G401 (cell line): ENCODE measurements around the gene GOLGA1. TPM values are rescaled to one million over a fixed set of nuclear protein-coding genes. Genes with fewer than 3 reads are reported as not detected.
"Not testable (repeated sequence)": the region's sequence is repeated elsewhere in the genome, so short reads cannot be mapped to it uniquely, and the experiment has no call there.

Source experiments
- DNase-seq: peaks from one replicate; pipeline ENCODE4 v3.0.0-alpha.2; 2015; ENCODE audit warnings: low spot score
- in situ Hi-C: cut with HindIII; loops from 2 replicates; pipeline ENCODE4 v1.10.0; 2016; ENCODE audit warnings: low sequenced_read_pairs, mixed read lengths
- total RNA-seq: library from RNA; depleted of rRNA; stranded (reverse); fragments of >200 nt; shearing (Covaris generic); gene quantifications from 2 replicates; pipeline ENCODE4 v1.2.3, GENCODE V29; 2014

GOLGA1 gene
- total RNA-seq, 1 experiment from 2014 or later: 10.8 TPM

DNA sequence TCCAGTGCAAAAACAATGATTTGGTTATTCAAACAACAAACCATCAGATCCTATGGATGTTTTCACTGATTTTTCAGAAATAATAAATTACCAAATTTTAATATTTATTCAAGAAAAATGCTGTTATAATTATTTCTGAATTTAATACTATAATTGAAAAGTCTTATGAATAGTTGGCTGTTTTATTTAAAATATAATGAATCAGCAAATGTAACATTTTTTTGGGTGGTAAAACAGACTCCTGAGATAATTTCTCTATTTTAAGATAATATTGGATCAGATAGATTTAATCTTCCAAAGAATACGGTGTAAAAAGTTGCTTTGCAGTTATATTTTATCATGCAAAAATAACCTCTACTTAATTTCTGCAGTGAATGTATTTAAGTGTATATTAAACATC lies 5.3 kb upstream of the GOLGA1 start:
- in situ Hi-C loops: no loop called here

DNA sequence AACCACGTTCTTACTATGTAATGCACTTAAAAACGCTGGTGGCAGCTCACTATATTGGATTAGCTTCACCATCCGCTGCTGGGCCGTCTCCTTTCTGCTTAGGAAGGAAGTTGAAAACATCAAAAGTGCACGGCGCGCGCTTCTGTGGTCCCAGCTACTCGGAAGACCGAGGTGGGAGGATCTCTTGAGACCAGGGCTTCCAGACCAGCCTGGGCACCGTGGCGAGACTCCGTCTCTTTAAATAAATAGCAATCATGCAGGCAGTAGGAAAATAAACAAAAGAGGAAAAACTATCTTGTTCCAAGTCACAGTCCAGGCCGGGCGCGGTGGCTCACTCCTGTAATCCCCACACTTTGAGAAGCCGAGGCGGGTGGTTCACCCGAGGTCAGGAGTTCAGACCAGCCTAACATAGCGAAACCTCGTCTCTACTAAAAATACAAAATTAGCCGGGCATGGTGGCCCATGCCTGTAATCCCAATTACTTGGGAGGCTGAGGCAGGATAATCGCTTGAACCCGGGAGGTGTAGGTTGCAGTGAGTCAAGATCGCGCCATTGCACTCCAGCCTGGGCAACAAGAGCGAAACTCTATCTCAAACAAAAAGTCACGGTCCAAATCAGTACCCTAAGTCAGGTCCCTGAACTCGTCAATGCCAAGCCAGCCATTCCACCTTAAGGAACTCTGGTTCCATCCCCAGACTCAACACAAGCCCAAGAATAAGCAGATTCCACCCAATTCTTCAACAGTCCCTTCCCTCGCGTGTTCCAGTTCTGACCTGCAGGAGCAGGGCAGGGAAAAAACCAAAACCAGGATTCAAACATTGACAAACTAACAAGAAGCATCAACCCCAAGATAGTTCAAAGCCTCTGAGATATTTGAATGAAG lies 1.0 kb upstream of the GOLGA1 start:
- in situ Hi-C loops: no loop called here

More for the DNA sequence above, 5.3 kb upstream of the GOLGA1 start:
- DNase-seq: no peak

DNA sequence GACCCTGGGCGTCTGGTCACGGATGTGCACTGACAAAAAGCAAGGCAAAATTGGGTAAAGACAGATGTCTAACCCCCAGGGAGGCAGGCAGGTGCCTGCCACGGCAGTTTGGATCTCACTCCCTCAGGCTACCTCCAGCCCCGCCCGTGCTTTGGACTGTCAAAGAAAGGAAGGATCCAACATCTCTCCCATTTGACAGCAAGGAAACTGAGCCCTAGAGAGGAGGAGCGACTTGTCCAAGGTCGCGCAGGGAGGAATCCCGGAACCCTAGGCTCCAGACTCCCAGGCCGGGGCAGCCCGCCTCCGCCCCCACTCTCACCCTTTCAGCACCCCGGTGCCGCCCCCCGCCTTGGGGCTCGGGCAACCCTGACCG lies 376 bp downstream of the GOLGA1 start:
- DNase-seq: no peak
- in situ Hi-C loops: no loop called here

More for the DNA sequence above, 1.0 kb upstream of the GOLGA1 start:
- peak; percentile 60 for DNase-seq

DNA sequence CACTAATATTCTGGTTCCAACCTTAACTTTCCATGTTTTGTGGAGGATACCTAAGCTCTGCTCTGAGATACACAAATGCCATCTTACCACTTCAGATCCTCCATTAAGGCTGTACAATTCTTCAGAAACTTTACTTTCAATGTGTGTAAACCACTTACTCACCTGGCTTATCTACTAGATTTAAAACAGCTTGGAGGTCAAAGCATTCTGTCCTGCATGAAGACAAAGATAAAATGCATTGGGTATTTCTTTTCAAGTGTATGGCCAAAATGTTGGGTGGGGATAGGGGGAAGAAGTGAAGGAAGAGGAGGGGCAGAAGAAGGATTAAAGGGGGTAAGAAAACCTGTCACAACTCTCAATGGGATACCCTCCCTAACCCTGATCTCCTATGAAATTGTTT lies 939 bp downstream of the GOLGA1 start:
- DNase-seq: peak; percentile 8
- in situ Hi-C loops: no loop called here

DNA sequence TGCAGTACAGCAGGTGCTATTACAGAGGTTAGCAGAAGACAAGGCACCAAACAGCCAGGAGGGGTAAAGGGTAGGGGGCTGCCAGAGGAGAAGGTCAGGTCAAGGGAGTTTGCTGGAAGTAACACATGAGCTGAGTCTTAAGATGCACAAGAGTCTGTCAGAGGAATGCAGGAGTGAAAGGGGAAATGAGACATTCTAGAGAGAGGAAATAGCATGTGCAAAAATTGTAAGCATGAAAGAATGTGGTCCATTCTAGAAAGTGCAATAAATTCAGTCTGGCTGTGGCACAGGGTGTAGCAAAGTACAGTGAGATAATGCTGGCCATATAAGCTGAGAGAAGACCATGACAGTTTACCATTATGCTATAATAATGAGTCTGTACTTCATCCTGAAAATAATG lies 6.6 kb downstream of the GOLGA1 start:
- no peak for DNase-seq
- in situ Hi-C loops: no loop called here

DNA sequence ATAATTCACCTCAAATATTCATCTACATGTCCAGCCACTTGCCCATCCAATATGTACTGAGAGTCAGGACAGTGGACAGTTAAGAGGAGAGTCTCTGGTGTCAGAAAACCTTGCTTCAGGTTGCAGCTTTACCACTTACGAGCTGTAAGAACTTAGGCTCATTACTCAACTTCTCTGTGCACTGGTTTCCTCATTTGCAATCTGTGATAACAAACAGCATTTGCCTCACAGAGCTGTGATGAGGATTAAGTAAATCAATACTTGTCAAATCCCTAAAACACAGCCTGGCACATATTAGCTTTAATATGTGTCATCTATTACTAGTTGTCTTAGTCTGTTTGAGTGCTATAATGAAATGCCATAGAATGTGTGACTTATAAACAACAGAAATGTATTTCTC lies 8.6 kb downstream of the GOLGA1 start:
- in situ Hi-C loops: no loop called here
- no peak for DNase-seq

DNA sequence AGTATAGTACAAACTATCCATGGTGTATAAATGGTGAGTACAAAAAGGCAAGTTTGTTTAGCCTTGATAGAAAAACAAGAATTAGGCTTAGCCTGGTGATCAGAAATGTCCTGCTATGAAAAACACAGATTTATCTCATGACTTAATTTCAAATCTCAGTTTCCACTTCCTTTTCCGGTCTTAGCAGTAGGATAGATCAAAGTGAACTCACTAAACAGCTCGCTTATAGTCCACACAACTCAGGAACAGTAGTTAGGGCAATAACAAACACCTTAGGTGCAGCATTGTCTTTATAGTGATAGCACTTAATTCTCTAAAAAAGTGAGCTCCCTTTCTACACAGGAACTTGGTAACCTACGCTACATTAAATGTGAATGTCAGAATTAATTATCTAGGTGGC lies 11.4 kb downstream of the GOLGA1 start:
- in situ Hi-C loops: no loop called here
- no peak for DNase-seq

DNA sequence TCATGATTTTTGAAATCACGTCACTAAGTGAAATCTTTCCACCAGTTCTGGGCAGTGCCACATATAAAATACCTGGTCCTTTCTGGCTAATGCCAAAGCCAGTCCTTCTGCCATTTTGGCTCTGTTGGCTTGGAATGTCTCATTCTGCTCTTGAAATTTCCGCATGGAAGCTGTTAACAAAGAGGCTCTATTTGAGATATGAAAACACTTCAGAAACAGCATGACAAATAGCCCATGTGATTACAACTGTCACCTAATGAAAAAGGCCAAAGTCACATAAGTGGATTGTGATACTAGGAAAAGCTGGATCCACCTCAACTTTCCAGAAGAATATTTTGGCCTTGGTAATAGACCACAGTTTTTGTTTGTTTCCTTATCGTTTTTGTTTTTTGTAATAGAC lies 12.8 kb downstream of the GOLGA1 start:
- in situ Hi-C loops: no loop called here
- no peak for DNase-seq

DNA sequence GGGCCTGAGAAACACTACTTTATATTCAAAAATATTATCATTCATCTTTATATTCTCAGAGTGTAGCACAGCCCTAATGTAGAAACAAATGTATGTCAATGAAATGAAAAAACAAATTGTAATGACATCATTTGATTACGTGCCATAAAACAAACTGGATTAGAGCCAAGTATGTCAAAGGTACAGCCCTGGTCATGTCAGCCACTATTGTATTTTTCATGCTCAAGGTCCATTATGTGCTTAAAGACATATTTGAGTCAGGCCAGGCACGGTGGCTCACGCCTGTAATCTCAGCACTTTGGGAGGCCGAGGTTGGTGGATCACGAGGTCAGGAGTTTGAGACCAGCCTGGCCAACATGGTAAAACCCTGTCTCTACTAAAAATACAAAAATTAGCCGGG lies 20.5 kb downstream of the GOLGA1 start:
- DNase-seq, in situ Hi-C loops: not testable (repeated sequence)

DNA sequence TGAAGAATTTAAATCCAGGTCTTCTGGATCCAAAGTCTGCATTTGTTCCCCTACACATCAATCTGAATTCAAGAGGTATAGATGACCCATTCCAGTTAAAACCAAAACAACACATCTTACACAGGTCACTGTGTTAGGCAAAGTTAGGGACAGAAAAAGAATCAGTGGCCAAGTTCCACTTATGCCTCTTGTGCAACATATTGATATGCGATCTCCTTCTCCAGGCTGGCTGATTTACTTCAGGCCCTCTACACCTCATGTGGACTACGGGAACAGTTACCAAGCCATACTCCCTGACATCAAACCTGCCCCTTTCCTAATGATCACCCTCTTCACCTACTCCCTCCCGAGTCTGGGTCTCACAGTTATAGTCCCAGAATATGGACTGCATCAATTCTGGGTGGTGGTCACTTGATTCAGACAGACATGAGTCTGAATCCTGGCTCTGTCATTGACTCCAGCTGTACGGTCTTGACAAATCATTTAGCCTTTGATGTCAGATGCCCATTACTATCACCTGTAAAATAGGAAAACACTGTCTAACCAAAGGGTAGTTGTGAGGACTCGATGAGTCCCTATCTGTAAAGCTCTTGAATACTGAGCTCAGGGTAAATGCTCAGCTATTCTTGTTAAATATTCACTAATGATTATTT lies 26.0 kb downstream of the GOLGA1 start:
- DNase-seq: no peak
- in situ Hi-C loops: no loop called here

DNA sequence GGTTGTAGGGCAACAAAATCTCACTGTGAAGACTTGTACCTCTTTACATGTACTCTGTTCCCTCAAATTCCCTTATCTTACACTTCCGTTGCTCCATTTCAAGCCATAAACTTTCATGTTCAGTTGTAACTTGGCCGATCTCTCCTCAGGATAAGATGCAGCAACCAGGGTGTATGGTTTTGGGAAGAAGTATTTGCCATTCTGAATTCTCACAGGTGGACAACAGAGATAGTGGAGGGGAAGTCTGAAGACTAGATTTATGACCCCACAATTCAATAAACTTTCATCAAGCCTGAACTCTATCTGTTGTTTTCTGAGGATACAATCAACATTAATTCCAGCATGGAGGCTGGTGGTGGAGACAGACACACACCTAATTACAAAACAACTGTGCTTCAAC lies 27.5 kb downstream of the GOLGA1 start:
- no peak for DNase-seq
- in situ Hi-C loops: no loop called here

DNA sequence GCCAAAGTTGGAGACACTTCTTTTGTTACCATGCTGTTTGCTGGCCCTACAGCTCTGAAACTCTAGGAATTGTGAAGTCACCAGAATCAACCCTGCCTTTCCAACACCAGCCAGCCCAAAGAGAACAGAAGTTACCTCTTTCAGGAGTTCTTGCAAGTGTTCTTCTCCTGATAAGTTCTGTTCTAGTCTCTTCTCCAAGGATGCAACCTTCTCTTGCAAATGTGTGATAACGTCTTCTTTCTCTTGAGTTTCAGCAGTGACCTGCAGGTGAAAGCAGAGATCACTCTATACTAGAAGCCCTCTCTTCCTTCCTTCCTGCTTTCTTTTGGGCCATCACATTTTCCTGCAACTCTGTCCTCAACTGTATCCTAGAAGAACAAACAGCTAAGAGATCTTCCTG lies 29.1 kb downstream of the GOLGA1 start:
- in situ Hi-C loops: no loop called here
- DNase-seq: no peak

DNA sequence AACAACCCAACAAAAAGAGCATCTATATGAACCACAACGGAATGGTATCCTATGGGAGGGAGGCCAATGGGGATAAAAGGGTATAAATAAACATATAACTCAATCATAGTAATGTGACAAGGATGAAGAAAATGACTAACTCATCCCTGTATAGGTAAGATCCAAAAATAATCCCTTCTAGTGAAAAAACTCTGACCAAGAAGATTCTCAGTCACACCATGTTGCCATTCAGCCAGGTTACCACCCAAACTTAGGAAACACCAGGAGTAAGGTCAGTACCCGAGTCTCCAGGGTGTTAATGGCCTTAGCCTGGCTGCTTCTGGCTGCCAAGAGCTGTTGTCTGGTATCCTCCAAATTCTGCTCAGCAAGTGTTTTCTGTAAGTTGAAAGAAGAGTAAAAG lies 32.8 kb downstream of the GOLGA1 start:
- no peak for DNase-seq
- in situ Hi-C loops: no loop called here

DNA sequence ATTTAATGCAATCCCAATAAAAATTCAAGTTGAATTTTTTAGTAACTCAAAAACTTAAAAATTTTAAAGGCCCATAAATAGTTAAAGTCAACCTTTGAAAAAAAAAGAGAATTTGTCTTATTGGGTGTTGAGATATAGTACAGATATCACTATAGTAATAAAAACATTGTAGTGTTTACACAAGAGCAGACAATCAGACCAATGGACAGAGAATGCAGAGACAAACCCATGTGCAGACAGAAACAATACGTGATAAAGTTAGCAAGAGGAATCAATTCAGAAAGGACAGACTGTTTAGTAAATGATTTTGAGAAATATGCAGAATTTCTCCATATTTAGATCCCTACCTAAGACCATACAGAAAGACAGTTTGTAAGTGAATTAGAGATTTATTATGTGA lies 33.9 kb downstream of the GOLGA1 start:
- no peak for DNase-seq
- in situ Hi-C loops: no loop called here

DNA sequence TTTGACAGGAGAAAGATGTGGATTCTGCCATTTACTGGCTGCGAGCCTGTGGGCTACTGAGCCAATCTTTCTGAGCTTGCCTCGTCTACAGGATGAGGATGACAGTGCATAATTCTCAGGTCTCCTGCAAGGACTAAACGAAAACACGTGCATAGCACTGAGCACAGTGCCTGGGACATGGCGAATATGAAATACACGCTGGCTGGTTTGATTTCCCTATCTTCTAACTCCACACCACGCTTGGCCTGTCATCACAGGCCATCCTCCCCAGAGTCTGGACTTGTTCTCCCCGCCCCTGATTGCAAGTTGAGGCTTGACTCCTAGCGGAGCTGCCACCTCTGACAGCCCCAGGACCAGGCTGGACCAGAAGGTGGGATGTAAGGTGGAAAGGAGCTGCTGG lies 41.0 kb downstream of the GOLGA1 start:
- no peak for DNase-seq
- in situ Hi-C loops: loop anchor here (25.0 kb wide), 1 partner anchor 138 kb away; the partner anchor contains the start of gene NR6A1

DNA sequence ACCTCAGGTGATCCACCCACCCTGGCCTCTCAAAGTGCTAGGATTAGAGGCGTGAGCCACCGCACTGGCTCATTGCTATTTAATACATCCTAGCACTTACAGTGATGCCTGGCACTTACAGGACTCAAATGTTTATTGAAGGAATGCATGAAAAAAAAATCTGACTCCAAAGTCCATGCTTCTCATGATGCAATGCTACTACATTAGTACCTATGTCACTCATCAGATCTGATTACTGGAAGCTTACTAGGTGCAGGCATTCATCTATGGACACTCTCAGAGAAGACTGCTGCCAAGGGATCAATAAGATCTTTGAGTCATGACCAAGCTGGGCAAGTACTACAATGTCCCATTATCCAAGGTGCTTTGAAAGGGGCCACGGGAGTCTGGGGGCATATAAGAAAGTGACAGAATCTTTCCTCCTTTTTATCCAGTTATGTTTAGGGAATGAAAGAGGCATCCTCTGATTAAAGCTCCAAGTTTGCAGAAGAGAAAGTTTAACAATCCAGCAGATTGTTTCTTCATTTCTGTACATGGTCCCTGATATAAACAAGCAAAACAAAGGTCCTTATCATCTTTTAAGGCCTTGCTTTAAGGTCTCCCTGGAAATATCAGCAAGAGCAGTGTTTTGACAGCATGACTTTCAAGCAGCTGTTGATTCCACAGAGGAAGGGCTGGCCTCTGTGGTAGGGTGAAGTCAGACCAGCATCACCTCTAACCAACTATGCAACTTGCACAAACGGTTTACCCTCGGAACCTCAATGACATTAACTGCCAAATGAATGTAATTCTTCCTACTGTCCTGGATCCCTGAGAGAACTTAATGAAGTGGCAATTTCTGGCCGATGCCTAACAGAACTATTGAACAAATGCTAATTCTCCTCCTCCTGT lies 43.1 kb downstream of the GOLGA1 start:
- in situ Hi-C loops: loop anchor here (25.0 kb wide), 1 partner anchor 136 kb away; the partner anchor contains the start of gene NR6A1
- DNase-seq: no peak

DNA sequence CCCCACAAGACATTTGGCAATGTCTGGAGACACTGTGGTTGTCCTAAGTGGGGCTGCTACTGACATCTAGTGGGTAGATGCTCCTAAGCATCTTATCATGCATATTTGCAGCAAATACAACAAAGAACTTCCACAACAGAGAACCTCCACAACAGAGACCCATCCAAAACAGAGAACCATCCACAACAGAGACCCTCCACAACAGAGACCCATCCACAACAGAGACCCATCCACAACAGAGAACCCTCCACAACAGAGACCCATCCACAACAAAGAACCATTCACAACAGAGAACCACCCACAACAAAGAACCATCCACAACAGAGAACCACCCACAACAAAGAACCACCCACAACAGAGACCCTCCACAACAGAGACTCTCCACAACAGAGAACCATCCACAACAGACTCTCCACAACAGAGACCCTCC lies 46.1 kb downstream of the GOLGA1 start:
- DNase-seq: peak; percentile 61
- in situ Hi-C loops: loop anchor here (25.0 kb wide), 1 partner anchor 132 kb away; the partner anchor contains the start of gene NR6A1

DNA sequence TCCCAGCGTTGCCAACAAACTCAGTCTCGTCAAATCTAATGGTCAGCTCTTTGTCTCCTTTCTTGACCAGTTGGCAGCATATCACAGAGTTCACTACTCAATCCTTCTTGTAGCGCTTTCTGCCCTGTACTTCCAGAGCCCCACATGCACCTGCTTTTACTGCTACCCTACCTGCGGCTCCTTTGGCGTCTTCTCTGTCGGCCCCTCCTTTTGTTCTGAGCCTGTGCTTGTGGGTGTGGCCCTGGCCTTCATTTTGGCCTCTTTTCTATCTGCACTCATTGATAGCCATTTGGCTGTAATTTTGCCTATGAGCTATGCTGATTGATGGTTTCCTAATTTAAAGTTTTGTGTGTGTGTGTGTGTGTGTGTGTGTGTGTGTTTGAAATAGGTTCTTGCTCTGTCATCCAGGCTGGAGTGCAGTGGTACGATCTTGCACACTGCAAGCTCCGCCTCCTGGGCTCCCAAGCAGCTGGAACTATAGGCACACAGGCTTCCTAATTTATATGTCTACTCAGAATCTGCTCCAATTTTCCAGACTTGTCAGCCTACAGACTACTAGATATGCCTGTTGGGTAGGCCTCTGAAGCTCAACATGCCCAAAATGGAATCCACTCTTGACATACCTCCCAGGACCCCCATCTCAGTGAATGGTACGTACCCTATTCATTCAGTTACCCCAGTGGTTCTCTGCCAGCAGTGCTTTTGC lies 46.7 kb downstream of the GOLGA1 start:
- in situ Hi-C loops: loop anchor here (25.0 kb wide), 1 partner anchor 132 kb away; the partner anchor contains the start of gene NR6A1
- no peak for DNase-seq

DNA sequence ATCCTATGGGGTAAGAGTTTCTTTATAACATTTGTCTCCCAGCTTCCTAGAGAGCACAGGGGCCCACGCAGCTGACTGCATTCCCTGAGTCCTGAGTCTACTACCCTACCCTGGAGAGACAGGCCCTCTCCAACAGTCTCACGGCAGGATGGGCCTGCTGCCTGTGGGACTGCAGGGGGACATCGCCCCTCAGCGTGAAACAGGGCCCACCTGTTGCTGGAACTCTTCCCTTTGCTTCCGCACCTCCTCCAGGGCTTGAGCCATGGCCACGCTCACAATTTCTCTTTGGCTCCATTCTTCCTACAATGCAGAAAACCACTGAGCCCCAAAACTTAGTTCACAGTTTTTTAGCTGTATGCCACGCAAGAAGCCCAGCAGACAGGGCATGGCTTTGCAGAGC lies 50.7 kb downstream of the GOLGA1 start:
- in situ Hi-C loops: loop anchor here (25.0 kb wide), 1 partner anchor 128 kb away; the partner anchor contains the start of gene NR6A1
- no peak for DNase-seq
